Right ventricle myocardium inferior (tissue), 1 donor: ENCODE results near the gene SLC12A4. TPM values are rescaled to one million over a fixed set of nuclear protein-coding genes. Genes with fewer than 3 reads are reported as not detected.
"Not testable (repeated sequence)": the region's sequence is repeated elsewhere in the genome, so short reads cannot be mapped to it uniquely, and the experiment has no call there.

Experiments used
- ATAC-seq: fragments of 200-7000 bp; cut with Tn5 transposase; one replicate; pipeline ENCODE4 v1.9.1; 2020; ENCODE audit warnings: mild to moderate bottlenecking, moderate library complexity
- DNase-seq: peaks from one replicate; pipeline ENCODE4 v3.0.0; 2021; ENCODE audit errors: missing footprints
- intact Hi-C: fragments of 100-400 bp; cut with DNase I; formaldehyde crosslinking; loops from one replicate; pipeline ENCODE4 v1.11.0; 2022
- total RNA-seq: library from RNA; stranded (reverse); fragmentation: NEBNext Ultra II Directional; extraction: Animal tissue kit (Norgen Biotek cat#: 25700); gene quantifications from one replicate; pipeline ENCODE4 v1.2.1, GENCODE V29; 2021
- donor health status: DM: no; HTN: yes; CAD: no; lungs with severe emphysema.

The SLC12A4 gene
- total RNA-seq, 1 donor from 2014 or later: 97.5 TPM

GRCh38 chr16:67919622-67920221 lies 48.7 kb downstream of the SLC12A4 start:
- DNase-seq (no peak), ATAC-seq (no peak)

GRCh38 chr16:67917852-67918236 lies 50.6 kb downstream of the SLC12A4 start:
- ATAC-seq: peak; percentile 3
- intact Hi-C loops: no loop called here
- no peak for DNase-seq

More at GRCh38 chr16:67919622-67920221, 48.7 kb downstream of the SLC12A4 start:
- intact Hi-C loops: loop anchor here (5.0 kb wide), 1 partner anchor 92 kb away; no protein-coding TSS in a partner anchor

DNA sequence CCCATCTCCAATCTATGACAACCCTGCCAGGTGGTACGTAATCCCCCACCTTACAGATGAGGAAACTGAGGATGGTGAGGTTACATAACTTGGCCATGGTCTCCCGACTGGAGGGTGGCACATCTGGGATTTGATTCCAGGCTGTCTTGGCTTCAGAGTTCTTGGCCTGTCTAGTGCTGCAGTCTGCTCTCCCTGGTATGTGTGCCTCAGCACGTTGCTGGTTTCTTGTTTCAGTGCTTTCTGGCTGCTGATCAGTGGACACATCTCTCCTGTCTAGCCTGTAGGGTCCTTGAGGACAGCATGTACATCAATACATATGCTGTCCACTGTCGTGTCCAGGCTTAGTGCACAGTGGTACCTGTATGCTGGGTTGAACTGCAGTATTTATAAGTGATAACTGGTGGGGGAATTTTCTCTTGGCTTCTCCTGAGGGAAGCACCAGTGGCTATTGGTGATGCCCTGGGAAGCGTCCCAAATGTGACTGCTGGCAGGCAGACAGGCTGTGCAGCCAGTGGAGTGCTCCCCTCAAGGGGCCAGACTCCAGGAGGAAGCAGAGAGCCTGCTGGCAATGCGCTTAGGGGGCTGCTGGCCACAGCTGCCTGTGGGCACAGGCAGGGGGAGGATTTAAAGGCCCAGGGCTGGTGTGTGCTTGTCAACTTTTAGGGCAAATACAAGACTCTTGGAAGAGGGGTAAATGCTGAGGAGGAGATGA lies 51.1 kb downstream of the SLC12A4 start:
- peak; percentile 67 for DNase-seq

DNA sequence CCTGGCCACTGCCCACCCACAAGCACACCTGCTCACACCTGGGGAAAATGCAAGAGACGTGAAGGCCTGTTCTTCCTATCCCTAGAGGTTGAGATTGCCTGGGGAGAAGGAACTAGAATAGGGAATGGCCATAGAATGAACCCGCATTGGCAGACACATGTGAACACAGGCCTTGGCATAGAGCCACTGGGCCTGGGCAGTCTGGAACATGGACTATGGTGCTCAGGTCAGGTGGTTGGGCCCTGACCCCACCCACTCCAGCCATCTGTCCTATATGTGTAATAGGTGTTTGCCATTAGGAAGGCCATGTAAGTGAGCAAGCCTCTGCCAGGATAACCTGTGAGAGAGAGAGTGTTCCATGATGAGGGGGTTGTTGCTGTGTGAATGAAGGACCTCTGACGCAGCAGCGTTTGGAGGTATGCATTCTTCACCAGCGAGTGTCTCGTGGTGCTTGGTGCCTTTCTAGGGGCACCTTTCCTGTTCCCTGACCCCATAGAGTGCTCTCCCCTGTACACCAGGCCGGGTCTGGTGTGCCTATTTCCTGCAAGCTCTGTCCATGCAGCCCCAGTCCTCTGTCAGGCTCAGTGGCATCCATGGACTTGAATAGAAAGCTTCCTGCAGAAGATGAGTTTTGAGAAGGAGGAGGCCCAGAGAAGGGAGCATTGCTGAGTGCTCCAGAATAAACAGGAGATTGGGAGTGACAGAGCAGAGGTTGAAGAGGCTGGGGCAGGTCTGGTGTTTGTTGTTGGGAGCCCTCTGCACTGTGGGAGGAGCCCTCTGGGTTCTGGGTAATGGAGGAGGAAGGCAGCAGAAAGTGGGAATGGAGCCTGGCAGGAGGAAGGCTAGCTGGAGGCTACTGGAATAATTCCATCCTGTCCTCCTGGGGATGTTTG lies 52.4 kb downstream of the SLC12A4 start:
- intact Hi-C loops: no loop called here
- ATAC-seq: no peak
- DNase-seq: no peak

More for the DNA sequence above, 51.1 kb downstream of the SLC12A4 start:
- intact Hi-C loops: no loop called here
- ATAC-seq: peak; percentile 80

DNA sequence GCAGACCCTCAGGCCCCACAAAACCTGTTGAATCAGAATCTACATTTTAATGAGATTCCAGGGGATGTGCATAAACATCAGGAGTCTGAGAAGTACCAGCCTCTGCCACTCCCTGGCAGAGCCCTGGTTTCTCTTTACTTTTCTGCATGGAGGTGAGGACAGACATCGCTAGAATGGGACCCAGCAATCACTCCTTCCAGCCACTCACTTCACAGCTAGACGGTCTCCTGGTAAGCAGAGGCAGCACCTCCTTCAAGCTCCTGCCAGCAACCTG lies 53.0 kb downstream of the SLC12A4 start:
- ATAC-seq, intact Hi-C loops: not testable (repeated sequence)

DNA sequence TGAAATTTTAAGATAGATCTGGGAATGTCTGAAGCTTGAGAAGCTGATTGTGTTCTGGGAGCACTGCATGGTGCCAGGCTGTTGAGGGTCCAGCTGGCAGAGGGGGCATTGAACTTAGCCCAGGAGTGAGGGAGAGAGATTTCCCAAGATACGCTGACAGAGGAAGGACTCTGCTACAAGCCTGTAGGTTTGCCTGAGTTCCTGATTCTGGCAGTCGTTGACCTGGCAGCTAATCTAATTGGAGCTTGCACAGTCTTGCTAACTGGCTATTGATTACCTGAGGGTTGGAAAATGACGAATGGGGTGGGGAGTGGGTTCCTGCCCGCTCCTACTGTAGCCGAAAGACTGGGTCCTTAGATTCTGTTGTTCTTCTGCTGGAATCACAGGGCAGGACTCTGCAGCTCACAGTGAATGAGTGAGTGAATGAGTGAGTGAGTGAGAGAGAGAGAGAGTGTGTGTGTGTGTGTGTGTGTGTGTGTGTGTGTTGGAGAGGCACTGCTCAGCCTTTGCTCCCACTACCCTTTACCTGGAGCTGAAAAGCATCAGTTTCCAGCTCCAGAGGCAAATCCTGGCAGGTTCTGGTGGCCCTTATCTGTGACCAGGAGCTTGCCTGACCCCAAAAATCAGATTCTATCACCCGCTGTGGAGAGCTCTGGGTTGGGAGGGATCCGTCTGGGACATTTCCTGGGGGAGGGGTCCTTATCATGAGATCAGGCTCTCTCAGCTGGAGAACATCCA lies 53.5 kb downstream of the SLC12A4 start:
- intact Hi-C loops: no loop called here
- DNase-seq: no peak
- ATAC-seq: no peak

More for the DNA sequence above, 53.0 kb downstream of the SLC12A4 start:
- DNase-seq: not testable (repeated sequence)

DNA sequence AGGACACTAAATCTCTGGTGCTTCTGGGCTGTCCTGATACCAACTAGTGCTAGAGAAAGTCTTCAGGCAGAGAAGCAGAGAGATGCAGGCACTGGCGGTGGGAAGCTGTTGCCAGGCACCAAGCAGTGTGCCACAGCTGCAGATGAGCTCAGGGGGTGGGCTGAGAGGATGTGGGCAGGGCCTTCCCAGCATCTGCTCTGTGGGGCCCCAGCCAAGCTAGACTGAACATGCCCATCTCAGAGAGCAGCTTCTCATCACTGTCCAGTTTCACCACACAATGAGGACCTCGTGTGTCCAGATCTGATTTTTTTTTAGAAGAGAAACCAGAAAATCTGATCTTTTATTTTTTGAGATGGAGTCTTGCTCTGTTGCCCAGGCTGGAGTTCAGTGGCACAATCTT lies 58.3 kb downstream of the SLC12A4 start:
- DNase-seq: no peak
- intact Hi-C loops: no loop called here
- ATAC-seq: no peak

DNA sequence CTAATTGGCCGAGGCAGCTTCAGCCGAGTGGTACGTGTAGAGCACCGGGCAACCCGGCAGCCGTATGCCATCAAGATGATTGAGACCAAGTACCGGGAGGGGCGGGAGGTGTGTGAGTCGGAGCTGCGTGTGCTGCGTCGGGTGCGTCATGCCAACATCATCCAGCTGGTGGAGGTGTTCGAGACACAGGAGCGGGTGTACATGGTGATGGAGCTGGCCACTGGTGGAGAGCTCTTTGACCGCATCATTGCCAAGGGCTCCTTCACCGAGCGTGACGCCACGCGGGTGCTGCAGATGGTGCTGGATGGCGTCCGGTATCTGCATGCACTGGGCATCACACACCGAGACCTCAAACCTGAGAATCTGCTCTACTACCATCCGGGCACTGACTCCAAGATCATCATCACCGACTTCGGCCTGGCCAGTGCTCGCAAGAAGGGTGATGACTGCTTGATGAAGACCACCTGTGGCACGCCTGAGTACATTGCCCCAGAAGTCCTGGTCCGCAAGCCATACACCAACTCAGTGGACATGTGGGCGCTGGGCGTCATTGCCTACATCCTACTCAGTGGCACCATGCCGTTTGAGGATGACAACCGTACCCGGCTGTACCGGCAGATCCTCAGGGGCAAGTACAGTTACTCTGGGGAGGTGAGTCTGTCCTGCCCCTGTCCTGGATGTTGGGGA lies 59.2 kb downstream of the SLC12A4 start:
- intact Hi-C loops: no loop called here
- ATAC-seq (no peak), DNase-seq (no peak)

GRCh38 chr16:67907397-67908180 lies 60.8 kb downstream of the SLC12A4 start:
- intact Hi-C loops: no loop called here
- ATAC-seq (no peak), DNase-seq (no peak)

- ATAC-seq (no peak), DNase-seq (no peak)
- intact Hi-C loops: no loop called here
Measured at GRCh38 chr16:67902831-67903230, 65.6 kb downstream of the SLC12A4 start.

DNA sequence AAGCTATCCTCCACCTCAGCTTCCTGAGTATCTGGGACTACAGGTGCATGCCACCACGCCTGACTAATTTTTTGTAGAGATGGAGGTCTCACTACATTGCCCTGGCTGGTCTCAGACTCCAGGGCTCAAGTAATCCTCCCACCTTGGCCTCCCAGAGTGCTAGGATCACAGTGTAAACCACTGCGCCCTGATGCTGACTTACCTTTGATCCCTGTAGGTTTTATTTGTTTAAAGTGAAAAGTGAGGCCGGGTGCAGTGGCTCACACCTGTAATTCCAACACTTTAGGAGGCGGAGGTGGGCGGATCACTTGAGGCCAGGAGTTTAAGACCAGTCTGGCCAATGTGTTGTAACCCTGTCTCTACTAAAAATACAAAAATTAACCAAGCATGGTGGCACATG lies 66.7 kb downstream of the SLC12A4 start:
- intact Hi-C loops: no loop called here
- no peak for DNase-seq
- no peak for ATAC-seq

GRCh38 chr16:67897231-67897630 lies 71.2 kb downstream of the SLC12A4 start:
- intact Hi-C loops: no loop called here
- ATAC-seq (no peak), DNase-seq (no peak)

DNA sequence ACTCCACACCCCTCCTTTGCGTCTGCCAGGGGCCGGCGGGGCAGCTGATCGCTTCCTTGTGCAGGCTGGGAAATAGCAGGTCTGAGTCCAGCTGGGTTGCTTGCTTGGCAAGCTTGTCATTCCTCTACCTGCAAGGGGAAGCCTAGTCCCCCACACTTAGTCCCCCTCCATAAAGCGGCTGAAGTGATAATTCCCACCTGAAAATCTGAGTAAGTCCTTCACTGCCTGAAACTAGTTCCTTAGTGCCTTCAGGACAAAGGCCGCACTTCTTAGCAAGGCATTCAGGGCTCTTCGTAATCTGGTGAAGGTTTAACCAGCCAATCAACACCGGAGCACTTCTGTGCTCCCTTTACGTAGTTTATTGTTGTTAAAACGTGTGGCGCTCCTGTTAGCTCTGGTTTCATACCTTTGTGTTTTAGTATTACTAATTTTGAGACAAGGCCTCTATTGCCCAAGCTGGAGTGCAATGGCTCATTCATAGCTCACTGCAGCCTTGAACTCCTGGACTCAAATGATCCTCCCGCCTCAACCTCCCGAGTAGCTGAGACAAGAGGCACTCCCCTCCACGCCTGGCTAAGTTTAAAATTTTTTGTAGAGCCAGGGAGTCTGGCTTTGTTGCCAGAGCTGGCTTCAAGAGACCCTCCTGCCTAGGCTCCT lies 74.6 kb downstream of the SLC12A4 start:
- intact Hi-C loops: loop anchor here (2.0 kb wide), 1 partner anchor 129 kb away; the partner anchor contains the start of genes DDX28 and DUS2
- DNase-seq (no peak), ATAC-seq (peak; percentile 33)
